Adipose tissue (tissue), 3 donors: ENCODE measurements around the gene LRRC75A. TPM values are rescaled to one million over a fixed set of nuclear protein-coding genes. Genes with fewer than 3 reads are reported as not detected.

ENCODE experiments used
- H3K27ac ChIP-seq: one replicate; pipeline ENCODE4 v1.5.1; 2013; ENCODE audit warnings: low read depth, low read length
- WGBS, 3 donors: extraction: QIAGEN DNeasy Blood & Tissue Kit; methylation state at CpG; one replicate each; pipeline ENCODE4 v1.1.7; 2013; 5-methylcytosine and 5-hydroxymethylcytosine counted together
- polyA plus RNA-seq, 3 donors: library from polyadenylated mRNA; stranded (reverse); fragments of 200-250 nt; gene quantifications; one replicate each; pipeline ENCODE4 v1.2.3, GENCODE V29; 2013
- donor health status: healthy with polysubstance abuse.
- donor health status: Bipolar disorder and iron deficiency.
- donor health status: healthy.

Gene LRRC75A
- polyA plus RNA-seq, 3 donors, result 0.86 to 1.9 (median 1.3) TPM

- H3K27ac ChIP-seq, result no peak overlapping the region
- WGBS, 3 donors, result 72 to 81% (median 78%) methylated on average over 12 of the region's 12 CpGs
Observed at GRCh38 chr17:16495980-16496819, 4.2 kb upstream of the LRRC75A start.

DNA sequence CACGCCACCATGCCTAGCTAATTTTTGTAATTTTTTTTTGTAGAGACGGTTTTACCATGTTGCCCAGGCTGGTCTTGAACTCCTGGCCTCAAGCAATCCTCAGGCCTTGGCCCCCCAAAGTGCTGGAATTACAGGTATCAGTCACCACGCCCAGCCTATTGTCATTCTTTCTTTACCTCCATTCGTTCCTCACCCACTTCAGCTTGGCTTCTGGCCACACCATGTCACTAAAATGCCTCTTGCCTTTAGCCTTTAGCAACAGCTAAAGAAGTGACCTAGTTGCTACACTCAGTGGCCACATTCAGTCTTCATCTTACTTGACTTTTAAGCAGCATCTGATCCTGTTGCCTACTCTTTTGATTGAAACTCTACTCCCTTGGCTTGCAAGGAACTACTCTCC is 3.6 kb upstream of the LRRC75A start:
- no peak overlapping the region for H3K27ac ChIP-seq
- 73 to 91% (median 82%) methylated on average over 4 of the region's 4 CpGs for WGBS, 3 donors

DNA sequence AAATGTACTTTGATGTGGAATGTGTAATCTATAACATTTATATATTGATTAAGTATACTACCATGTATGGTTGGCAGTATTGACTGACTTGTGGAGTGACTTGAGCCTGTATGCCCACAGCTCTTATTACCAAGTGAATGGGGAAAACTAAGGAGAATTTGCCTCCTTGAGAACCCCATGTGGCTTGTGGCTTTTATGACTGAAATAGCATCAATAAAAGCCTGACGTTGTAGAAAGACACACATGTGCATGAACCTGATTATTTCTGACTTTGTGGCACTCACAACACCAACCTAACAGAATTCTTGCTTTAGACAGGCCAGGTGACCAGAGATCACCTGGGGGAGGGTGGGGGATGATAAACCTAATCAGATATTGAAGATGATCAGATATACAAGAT is 2.1 kb upstream of the LRRC75A start:
- WGBS, 3 donors, result 40 to 74% (median 41%) methylated on average over 1 of the region's 1 CpG
- H3K27ac ChIP-seq, result no peak overlapping the region

DNA sequence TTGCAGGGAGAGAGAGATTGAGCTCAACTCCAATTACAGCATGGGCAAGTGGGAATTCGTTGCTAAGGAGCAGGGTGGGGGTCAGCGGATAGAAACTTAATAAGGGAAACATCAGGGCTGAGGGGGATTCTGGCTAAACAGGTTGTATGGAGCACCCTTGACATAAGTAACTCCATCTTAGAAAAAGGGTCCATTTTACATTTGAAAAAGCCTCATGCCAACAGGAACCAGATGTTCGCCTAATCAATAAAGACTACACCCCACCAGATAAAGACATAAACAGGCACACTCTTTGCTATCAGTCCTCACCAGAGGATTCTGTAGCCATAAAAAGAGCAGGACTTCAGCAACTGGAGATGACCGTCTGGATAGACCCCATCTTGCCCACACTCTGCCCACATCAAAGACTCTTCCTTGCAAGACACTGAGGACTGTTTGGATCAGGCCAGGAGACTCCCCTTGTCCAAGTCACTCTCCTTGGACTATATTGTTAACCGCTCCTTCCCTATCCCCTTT is 1.6 kb upstream of the LRRC75A start:
- no peak overlapping the region for H3K27ac ChIP-seq
- 88 to 92% (median 90%) methylated on average over 5 of the region's 5 CpGs for WGBS, 3 donors

GRCh38 chr17:16492613-16493530 is 879 bp upstream of the LRRC75A start:
- 80 to 82% (median 80%) methylated on average over 27 of the region's 27 CpGs for WGBS, 3 donors
- no peak overlapping the region for H3K27ac ChIP-seq

- 7 to 10% (median 9%) methylated on average over 26 to 28 of the region's 28 CpGs for WGBS, 3 donors
- H3K27ac ChIP-seq, result no peak overlapping the region
Observed at GRCh38 chr17:16491131-16491702, 776 bp downstream of the LRRC75A start.

GRCh38 chr17:16489431-16489830 is 2.6 kb downstream of the LRRC75A start:
- WGBS, 3 donors, result 81 to 97% (median 83%) methylated on average over 3 of the region's 3 CpGs
- H3K27ac ChIP-seq, result no peak overlapping the region

GRCh38 chr17:16488968-16489337 is 3.0 kb downstream of the LRRC75A start:
- H3K27ac ChIP-seq, result no peak overlapping the region
- 70 to 94% (median 91%) methylated on average over 4 of the region's 4 CpGs for WGBS, 3 donors

DNA sequence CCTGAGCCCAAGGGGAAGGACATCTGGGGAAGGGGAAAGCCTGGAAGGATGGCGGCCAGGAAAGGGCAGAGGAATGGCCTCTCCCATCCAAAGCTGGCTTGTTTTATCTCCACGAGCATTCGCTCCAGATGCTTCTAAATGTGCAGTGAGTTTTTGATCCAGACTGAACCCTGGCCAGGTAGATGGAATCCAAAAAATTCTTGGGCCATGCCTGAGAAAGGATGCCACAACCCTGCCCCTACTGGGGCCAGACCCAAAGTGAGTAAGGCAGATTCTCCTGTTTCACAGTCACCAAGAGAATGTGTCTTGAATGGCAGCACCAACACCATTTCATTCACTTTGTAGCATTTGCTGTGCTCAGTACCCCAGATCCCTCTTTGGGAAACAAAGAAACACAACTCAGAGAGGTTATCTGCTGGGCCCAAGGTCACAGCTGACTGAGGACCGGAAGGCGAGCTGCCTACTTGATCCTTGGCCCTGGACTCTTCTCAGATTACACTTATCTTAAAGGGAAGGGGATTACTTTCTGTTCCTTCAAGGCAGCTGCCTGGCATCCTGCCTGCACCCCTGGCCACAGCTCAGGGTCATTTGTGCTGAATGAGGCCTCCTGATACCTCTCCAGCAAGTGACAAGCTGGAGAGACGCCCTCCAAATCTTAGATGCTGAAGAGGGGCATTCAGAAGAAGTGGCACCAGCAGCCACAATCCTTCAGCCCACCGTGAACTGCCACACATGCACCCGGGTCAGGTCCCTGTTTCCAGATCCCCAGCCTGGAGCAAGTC is 3.6 kb downstream of the LRRC75A start:
- no peak overlapping the region for H3K27ac ChIP-seq
- WGBS, 3 donors, result 60 to 83% (median 74%) methylated on average over 8 of the region's 8 CpGs

DNA sequence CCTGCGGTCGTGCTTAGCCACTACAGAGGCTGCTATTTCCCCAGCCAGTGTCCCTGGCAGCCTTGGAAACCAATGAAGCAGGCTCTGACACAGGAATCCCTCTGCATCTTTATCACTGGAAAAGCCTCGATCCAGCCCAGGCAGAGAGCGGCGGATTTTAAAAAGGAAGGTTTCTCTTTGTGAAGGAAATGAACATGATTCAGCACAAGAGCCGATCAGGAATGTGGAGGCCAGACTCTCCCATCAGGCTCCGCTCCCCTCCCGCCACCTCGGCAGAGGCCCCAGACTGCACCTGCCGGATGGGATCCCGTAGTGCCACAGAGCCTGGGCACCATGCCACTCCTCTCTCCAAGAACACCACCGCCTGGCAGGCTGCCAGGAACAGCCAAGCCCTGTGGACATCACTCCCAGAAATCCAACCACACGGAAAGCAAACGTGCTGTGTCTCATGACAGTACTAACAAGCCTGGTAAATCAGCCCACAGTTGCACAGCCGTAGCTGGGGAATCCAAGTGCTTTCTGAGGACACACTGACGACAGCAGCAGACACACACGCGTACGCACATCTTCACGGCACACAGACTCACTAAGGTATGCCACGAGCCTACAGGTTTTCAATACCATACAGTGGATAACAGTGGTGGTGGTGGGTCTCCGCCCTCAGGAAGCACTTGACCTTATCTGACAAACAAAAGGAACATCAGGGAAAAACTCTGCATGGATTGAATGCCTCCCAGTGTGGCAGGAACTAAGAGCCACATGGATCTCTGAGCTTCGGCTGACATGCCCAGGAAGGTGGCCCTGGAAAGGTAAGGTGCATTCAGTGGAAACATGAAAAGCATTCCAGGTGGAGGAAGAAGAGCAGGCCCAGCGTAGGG is 5.4 kb downstream of the LRRC75A start:
- no peak overlapping the region for H3K27ac ChIP-seq
- WGBS, 3 donors, result 39 to 46% (median 46%) methylated on average over 24 of the region's 24 CpGs

GRCh38 chr17:16484445-16485175 is 7.4 kb downstream of the LRRC75A start:
- H3K27ac ChIP-seq, result no peak overlapping the region
- WGBS, 3 donors, result 64 to 68% (median 66%) methylated on average over 19 of the region's 19 CpGs

- H3K27ac ChIP-seq, result no peak overlapping the region
- 82 to 95% (median 92%) methylated on average over 8 of the region's 8 CpGs for WGBS, 3 donors
Observed at GRCh38 chr17:16483021-16483645, 8.9 kb downstream of the LRRC75A start.

- 91 to 93% (median 92%) methylated on average over 8 of the region's 8 CpGs for WGBS, 3 donors
- H3K27ac ChIP-seq, result no peak overlapping the region
Observed at GRCh38 chr17:16482253-16482652, 9.7 kb downstream of the LRRC75A start.

GRCh38 chr17:16480995-16481394 is 11.0 kb downstream of the LRRC75A start:
- WGBS, 3 donors, result 67 to 92% (median 86%) methylated on average over 6 of the region's 6 CpGs

DNA sequence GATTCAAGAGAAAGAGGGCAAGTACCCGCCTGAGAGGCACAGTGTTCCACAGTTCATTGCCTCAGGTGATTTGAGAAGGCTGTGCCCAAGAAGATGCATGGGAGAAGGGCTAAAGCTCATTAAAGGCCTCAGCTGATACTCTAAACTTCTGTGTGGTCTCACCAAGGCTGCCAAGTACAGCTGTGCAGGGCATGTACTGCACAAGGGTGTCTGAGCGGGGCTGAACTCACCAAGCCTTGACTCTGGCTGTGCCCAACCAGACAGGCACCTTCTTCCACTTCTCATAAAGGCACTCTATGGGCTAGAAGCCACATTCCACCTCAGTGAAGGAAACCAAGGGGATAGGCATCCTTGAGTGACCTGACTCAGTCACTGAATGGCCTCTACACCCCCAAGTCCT is 12.7 kb downstream of the LRRC75A start:
- 92 to 97% (median 97%) methylated on average over 2 of the region's 2 CpGs for WGBS, 3 donors

More at GRCh38 chr17:16480995-16481394, 11.0 kb downstream of the LRRC75A start:
- no peak overlapping the region for H3K27ac ChIP-seq

GRCh38 chr17:16478649-16479048 is 13.3 kb downstream of the LRRC75A start:
- 73 to 87% (median 75%) methylated on average over 6 of the region's 6 CpGs for WGBS, 3 donors
- no peak overlapping the region for H3K27ac ChIP-seq

More for the DNA sequence above, 12.7 kb downstream of the LRRC75A start:
- no peak overlapping the region for H3K27ac ChIP-seq
